Skeletal muscle tissue (tissue), 4 donors: ENCODE results near the gene A2M. TPM values are rescaled to one million over a fixed set of nuclear protein-coding genes. Genes with fewer than 3 reads are reported as not detected.

ENCODE experiments used
- H3K27ac ChIP-seq: one replicate; pipeline ENCODE4 v1.7.0; 2013; ENCODE audit warnings: mild to moderate bottlenecking, low read depth, low read length, inconsistent platforms
- H3K27me3 ChIP-seq, 3 donors: one replicate each; pipeline ENCODE4 v1.7.0; 2013; ENCODE audit warnings: low read length in 3 of 3; ENCODE audit not compliant: control insufficient read depth in 3 of 3, insufficient read depth in 3 of 3
- H3K36me3 ChIP-seq, 3 donors: one replicate each; pipeline ENCODE4 v1.7.0; 2013; ENCODE audit warnings: low read length in 3 of 3; ENCODE audit not compliant: control insufficient read depth in 3 of 3, insufficient read depth in 3 of 3
- H3K4me1 ChIP-seq, 3 donors: one replicate each; pipeline ENCODE4 v1.7.0; 2013; ENCODE audit warnings: low read length in 3 of 3, mild to moderate bottlenecking in 3 of 3; ENCODE audit not compliant: control insufficient read depth in 3 of 3, insufficient read depth in 3 of 3
- H3K4me3 ChIP-seq, 3 donors: one replicate each; pipeline ENCODE4 v1.7.0; 2013; ENCODE audit warnings: low read length in 3 of 3
- H3K9ac ChIP-seq, 3 donors: one replicate each; pipeline ENCODE4 v1.7.0; 2013; ENCODE audit warnings: low read length in 3 of 3, mild to moderate bottlenecking in 3 of 3, moderate library complexity in 2 of 3, low read depth in 1 of 3
- H3K9me3 ChIP-seq, 3 donors: one replicate each; pipeline ENCODE4 v1.7.0; 2013; ENCODE audit warnings: low read length in 3 of 3; ENCODE audit not compliant: control insufficient read depth in 3 of 3
- total RNA-seq: library from RNA; depleted of rRNA; stranded (reverse); fragments of >200 nt; gene quantifications from one replicate; pipeline ENCODE4 v1.2.3, GENCODE V29; 2014
- donor health status: Osteomylitis.

Gene A2M
- total RNA-seq, 1 donor from 2014 or later = 244 TPM

- Histone ChIP-seq H3K36me3 (peaks cover 51 to 85% (median 67%) of the 10 kb centered on the region in 3 donors), H3K9ac (no peak overlapping the region), H3K27me3 (no peaks in the 10 kb centered on the region), H3K9me3 (no peaks in the 10 kb centered on the region), H3K4me1 (no peaks in the 10 kb centered on the region), H3K27ac (no peak overlapping the region), H3K4me3 (no peak overlapping the region)
Observed at GRCh38 chr12:9075138-9075535, 40.6 kb downstream of the A2M start.

- H3K9me3 ChIP-seq = no peaks in the 10 kb centered on the region
- no peak overlapping the region for H3K9ac ChIP-seq
- no peak overlapping the region for H3K27ac ChIP-seq
- H3K36me3 ChIP-seq = peaks cover 51 to 88% (median 68%) of the 10 kb centered on the region in 3 donors
- H3K4me3 ChIP-seq = no peak overlapping the region
- H3K4me1 ChIP-seq = no peaks in the 10 kb centered on the region
- no peaks in the 10 kb centered on the region for H3K27me3 ChIP-seq
Observed at GRCh38 chr12:9074484-9075137, 41.1 kb downstream of the A2M start.

GRCh38 chr12:9073076-9073475, 42.6 kb downstream of the A2M start:
- H3K9me3 ChIP-seq = no peaks in the 10 kb centered on the region
- peaks cover 40 to 89% (median 72%) of the 10 kb centered on the region in 3 donors for H3K36me3 ChIP-seq
- H3K4me1 ChIP-seq = no peaks in the 10 kb centered on the region
- no peaks in the 10 kb centered on the region for H3K27me3 ChIP-seq
- H3K4me3 ChIP-seq = no peak overlapping the region
- H3K9ac ChIP-seq = no peak overlapping the region
- no peak overlapping the region for H3K27ac ChIP-seq

GRCh38 chr12:9072481-9073038, 43.2 kb downstream of the A2M start:
- Histone ChIP-seq H3K9me3 (no peaks in the 10 kb centered on the region), H3K4me3 (no peak overlapping the region), H3K9ac (no peak overlapping the region), H3K27ac (no peak overlapping the region), H3K36me3 (peaks cover 39 to 87% (median 74%) of the 10 kb centered on the region in 3 donors), H3K4me1 (no peaks in the 10 kb centered on the region), H3K27me3 (no peaks in the 10 kb centered on the region)

GRCh38 chr12:9071969-9072368, 43.8 kb downstream of the A2M start:
- Histone ChIP-seq H3K27me3 (no peaks in the 10 kb centered on the region), H3K9ac (no peak overlapping the region), H3K36me3 (peaks cover 34 to 85% (median 69%) of the 10 kb centered on the region in 3 donors), H3K4me3 (no peak overlapping the region), H3K4me1 (no peaks in the 10 kb centered on the region), H3K9me3 (no peaks in the 10 kb centered on the region), H3K27ac (no peak overlapping the region)

- H3K36me3 ChIP-seq = peaks cover 30 to 81% (median 64%) of the 10 kb centered on the region in 3 donors
- H3K9ac ChIP-seq = no peak overlapping the region
- H3K4me3 ChIP-seq = no peak overlapping the region
- no peaks in the 10 kb centered on the region for H3K27me3 ChIP-seq
- H3K9me3 ChIP-seq = no peaks in the 10 kb centered on the region
- no peak overlapping the region for H3K27ac ChIP-seq
- H3K4me1 ChIP-seq = no peaks in the 10 kb centered on the region
Observed at GRCh38 chr12:9071518-9071917, 44.2 kb downstream of the A2M start.

- H3K27me3 ChIP-seq = no peaks in the 10 kb centered on the region
- H3K9ac ChIP-seq = no peak overlapping the region
- no peaks in the 10 kb centered on the region for H3K9me3 ChIP-seq
- H3K4me3 ChIP-seq = no peak overlapping the region
- H3K27ac ChIP-seq = no peak overlapping the region
- peaks cover 3 to 7% (median 4%) of the 10 kb centered on the region in 3 donors for H3K4me1 ChIP-seq
- peaks cover 26 to 72% (median 56%) of the 10 kb centered on the region in 3 donors for H3K36me3 ChIP-seq
Observed at GRCh38 chr12:9070351-9070750, 45.4 kb downstream of the A2M start.

GRCh38 chr12:9068600-9068999, 47.1 kb downstream of the A2M start:
- Histone ChIP-seq H3K9me3 (no peaks in the 10 kb centered on the region), H3K4me1 (peaks cover 7 to 8% (median 8%) of the 10 kb centered on the region in 3 donors), H3K36me3 (peaks cover 16 to 55% (median 43%) of the 10 kb centered on the region in 3 donors), H3K27me3 (no peaks in the 10 kb centered on the region), H3K9ac (no peak overlapping the region), H3K27ac (no peak overlapping the region), H3K4me3 (no peak overlapping the region)

- no peaks in the 10 kb centered on the region for H3K27me3 ChIP-seq
- no peak overlapping the region for H3K9ac ChIP-seq
- H3K9me3 ChIP-seq = no peaks in the 10 kb centered on the region
- peaks cover 15 to 49% (median 39%) of the 10 kb centered on the region in 3 donors for H3K36me3 ChIP-seq
- H3K4me3 ChIP-seq = no peak overlapping the region
- peaks cover 10 to 11% (median 11%) of the 10 kb centered on the region in 3 donors for H3K4me1 ChIP-seq
- no peak overlapping the region for H3K27ac ChIP-seq
Observed at GRCh38 chr12:9068086-9068485, 47.6 kb downstream of the A2M start.

- H3K36me3 ChIP-seq = peaks cover 7 to 38% (median 27%) of the 10 kb centered on the region in 3 donors
- H3K4me3 ChIP-seq = no peak overlapping the region
- H3K27me3 ChIP-seq = no peaks in the 10 kb centered on the region
- peaks cover 10 to 11% (median 11%) of the 10 kb centered on the region in 3 donors for H3K4me1 ChIP-seq
- H3K9me3 ChIP-seq = no peaks in the 10 kb centered on the region
- no peak overlapping the region for H3K27ac ChIP-seq
- H3K9ac ChIP-seq = no peak overlapping the region
Observed at GRCh38 chr12:9066755-9067423, 48.8 kb downstream of the A2M start.
